Body of pancreas (tissue), 4 donors: Measurements from ENCODE around the gene PTPRN2. TPM values are rescaled to one million over a fixed set of nuclear protein-coding genes. Genes with fewer than 3 reads are reported as not detected.
"Not testable (repeated sequence)": the region's sequence is repeated elsewhere in the genome, so short reads cannot be mapped to it uniquely, and the experiment has no call there.

Source experiments
- ATAC-seq: fragments of 150-250 bp; one replicate; pipeline ENCODE4 v1.9.1; 2016
- DNase-seq, 4 donors: peaks; one replicate each; pipeline ENCODE4 v3.0.0-alpha.2; 2019
- H3K27ac ChIP-seq, 4 donors: fragments of 200-600 bp; sonication (generic); 1 replicate in 3 of 4; 2 replicates in 1 of 4; pipeline versions ENCODE4 v1.5.1 to v1.6.1; 2016 to 2019; ENCODE audit warnings: mild to moderate bottlenecking in 1 of 4, mixed read lengths in 1 of 4, moderate library complexity in 1 of 4
- H3K27me3 ChIP-seq, 2 donors: fragments of 200-600 bp; sonication (generic); one replicate each; pipeline ENCODE4 v1.6.0; 2016; ENCODE audit warnings: mild to moderate bottlenecking in 1 of 2
- H3K36me3 ChIP-seq, 2 donors: fragments of 200-600 bp; sonication (generic); replicated peaks in 1 of 2; 2 replicates each; pipeline ENCODE4 v1.5.1; 2016; ENCODE audit warnings: low read depth in 2 of 2; ENCODE audit not compliant: insufficient read depth in 1 of 2
- H3K4me1 ChIP-seq: fragments of 200-600 bp; sonication (generic); one replicate; pipeline ENCODE4 v1.6.0; 2016
- H3K4me3 ChIP-seq, 2 donors: fragments of 200-600 bp; sonication (generic); 1 replicate in 1 of 2; 2 replicates in 1 of 2; pipeline ENCODE4 v1.5.1; 2016 to 2019
- H3K9me3 ChIP-seq, 3 donors: fragments of 200-600 bp; sonication (generic); 1 replicate in 2 of 3; 2 replicates in 1 of 3; pipeline ENCODE4 v1.5.1; 2016
- POLR2A ChIP-seq, 3 donors: fragments of 450-650 bp; IDR thresholded peaks; one replicate each; pipeline ENCODE4 v1.6.1; 2016; ENCODE audit warnings: antibody characterized with exemption in 3 of 3, mild to moderate bottlenecking in 2 of 3
- WGBS, 2 donors: methylation state at CpG; one replicate each; pipeline ENCODE4 v1.1.5; 2017; 5-methylcytosine and 5-hydroxymethylcytosine counted together
- intact Hi-C: fragments of 100-400 bp; cut with DNase I; formaldehyde crosslinking; loops from one replicate; pipeline ENCODE4 v1.15.1; 2023
- total RNA-seq, 2 donors: library from RNA; depleted of rRNA; stranded (reverse); fragments of >200 nt; gene quantifications; one replicate each; pipeline ENCODE4 v1.1.0, GENCODE V29; 2016
- TF ChIP-seq, protein P1 (sequence below), 7 experiments: fragments of 450-650 bp in 4 of 7; fragments of 200-600 bp in 3 of 7; sonication (generic) in 3 of 7; IDR thresholded peaks; one replicate each; pipeline ENCODE4 v1.5.1; 2016 to 2019; ENCODE audit warnings: antibody characterized with exemption in 7 of 7

The PTPRN2 gene
- total RNA-seq, 2 donors from 2014 or later = 31.6 to 76.1 TPM

DNA sequence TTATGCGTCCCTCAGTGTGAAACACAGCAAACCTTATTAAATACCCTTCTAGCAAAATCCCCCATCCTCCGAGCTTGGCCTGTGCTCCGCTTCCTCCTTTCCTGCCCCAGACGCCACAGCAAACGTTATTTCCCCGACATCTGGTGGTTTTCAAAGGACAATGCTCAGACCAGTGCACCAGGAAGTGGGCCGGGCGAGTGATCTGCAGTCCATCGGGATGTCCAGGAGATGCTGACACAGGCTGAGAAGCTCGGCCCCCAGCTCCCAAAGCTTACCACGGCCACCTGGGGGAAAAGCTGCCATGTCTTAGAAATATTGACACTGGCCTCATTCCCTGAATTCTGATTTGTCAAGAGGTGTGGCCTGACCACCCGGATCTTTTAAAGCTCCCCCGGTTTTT, 129.5 kb downstream of the PTPRN2 start:
- Histone ChIP-seq H3K9me3 (no peaks in the 10 kb centered on the region), H3K27ac (no peak overlapping the region), H3K36me3 (no peaks in the 10 kb centered on the region), H3K27me3 (no peaks in the 10 kb centered on the region), H3K4me3 (no peak overlapping the region), H3K4me1 (no peaks in the 10 kb centered on the region)
- ATAC-seq (no peak), DNase-seq (no peak)
- intact Hi-C loops = no loop called here
- WGBS, 2 donors = 66 to 84% methylated on average over 13 of the region's 13 CpGs
- TF ChIP-seq, protein P1, sequence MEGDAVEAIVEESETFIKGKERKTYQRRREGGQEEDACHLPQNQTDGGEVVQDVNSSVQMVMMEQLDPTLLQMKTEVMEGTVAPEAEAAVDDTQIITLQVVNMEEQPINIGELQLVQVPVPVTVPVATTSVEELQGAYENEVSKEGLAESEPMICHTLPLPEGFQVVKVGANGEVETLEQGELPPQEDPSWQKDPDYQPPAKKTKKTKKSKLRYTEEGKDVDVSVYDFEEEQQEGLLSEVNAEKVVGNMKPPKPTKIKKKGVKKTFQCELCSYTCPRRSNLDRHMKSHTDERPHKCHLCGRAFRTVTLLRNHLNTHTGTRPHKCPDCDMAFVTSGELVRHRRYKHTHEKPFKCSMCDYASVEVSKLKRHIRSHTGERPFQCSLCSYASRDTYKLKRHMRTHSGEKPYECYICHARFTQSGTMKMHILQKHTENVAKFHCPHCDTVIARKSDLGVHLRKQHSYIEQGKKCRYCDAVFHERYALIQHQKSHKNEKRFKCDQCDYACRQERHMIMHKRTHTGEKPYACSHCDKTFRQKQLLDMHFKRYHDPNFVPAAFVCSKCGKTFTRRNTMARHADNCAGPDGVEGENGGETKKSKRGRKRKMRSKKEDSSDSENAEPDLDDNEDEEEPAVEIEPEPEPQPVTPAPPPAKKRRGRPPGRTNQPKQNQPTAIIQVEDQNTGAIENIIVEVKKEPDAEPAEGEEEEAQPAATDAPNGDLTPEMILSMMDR (IDR thresholded peaks at IDR 0.05) = no peak
- no peak for TF ChIP-seq POLR2A (IDR thresholded peaks at IDR 0.05)

DNA sequence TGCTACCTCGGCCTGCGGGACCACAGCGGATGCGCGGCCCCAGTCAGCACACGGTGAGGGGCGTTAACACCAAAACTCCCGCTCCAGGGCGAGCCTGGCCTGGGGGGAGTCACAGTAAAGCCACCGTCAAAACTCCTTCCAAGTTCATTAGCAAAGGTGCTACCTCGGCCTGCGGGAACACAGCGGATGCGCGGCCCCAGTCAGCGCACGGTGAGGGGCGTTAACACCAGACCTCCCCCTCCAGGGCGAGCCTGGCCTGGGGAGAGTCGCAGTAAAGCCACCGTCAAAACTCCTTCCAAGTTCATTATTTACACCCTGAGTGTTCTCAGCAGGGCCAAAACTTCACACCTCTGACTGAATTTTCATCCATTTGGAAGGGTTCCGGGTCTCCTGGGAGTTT, 130.0 kb downstream of the PTPRN2 start:
- 78 to 81% methylated on average over 16 to 22 of the region's 22 CpGs for WGBS, 2 donors
- DNase-seq, intact Hi-C loops: not testable (repeated sequence)

DNA sequence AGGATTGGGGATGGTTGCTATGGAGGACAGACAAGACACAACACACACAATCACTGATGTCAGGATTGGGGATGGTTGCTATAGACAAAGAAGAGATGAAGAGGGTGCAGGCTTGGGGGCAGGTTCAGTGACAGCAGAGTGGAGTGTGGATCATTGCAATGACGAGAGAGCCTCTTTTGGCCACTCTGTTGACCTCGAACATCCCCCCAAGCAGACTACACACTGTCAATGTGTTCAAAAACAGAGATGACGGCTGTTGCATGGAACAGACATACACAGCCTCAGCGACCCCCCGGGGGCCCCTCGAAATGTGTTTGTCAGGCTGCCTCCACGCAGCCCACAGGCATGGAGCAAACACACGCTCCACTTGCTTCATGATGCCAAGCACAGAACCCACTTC, 133.0 kb downstream of the PTPRN2 start:
- no peak for ATAC-seq

More for the DNA sequence above, 130.0 kb downstream of the PTPRN2 start:
- not testable (repeated sequence) for H3K4me1 ChIP-seq, H3K36me3 ChIP-seq, H3K9me3 ChIP-seq, H3K4me3 ChIP-seq, ATAC-seq, H3K27ac ChIP-seq, H3K27me3 ChIP-seq

DNA sequence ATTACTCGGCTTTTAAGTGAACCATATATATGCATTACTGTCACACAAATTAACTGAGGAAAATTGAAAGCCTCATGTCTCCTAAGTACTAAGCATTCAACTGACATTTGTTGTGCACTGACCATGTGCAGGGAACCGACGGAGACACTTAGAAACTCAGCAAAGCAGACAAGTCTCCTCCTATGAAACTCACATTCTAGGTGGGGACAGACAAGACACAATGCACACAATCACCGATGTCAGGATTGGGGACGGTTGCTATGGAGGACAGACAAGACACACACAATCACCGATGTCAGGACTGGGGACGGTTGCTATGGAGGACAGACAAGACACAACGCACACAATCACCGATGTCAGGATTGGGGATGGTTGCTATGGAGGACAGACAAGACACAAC, 134.0 kb downstream of the PTPRN2 start:
- intact Hi-C loops = no loop called here
- WGBS, 2 donors = 83 to 88% methylated on average over 5 to 9 of the region's 9 CpGs

More for the DNA sequence above, 133.0 kb downstream of the PTPRN2 start:
- no peak overlapping the region for H3K4me3 ChIP-seq
- intact Hi-C loops = no loop called here
- H3K9me3 ChIP-seq = no peaks in the 10 kb centered on the region
- H3K27ac ChIP-seq = no peak overlapping the region
- TF ChIP-seq, protein P1 (IDR thresholded peaks at IDR 0.05) = no peak
- TF ChIP-seq POLR2A (IDR thresholded peaks at IDR 0.05) = no peak
- no peaks in the 10 kb centered on the region for H3K36me3 ChIP-seq
- no peak for DNase-seq
- 91 to 94% methylated on average over 7 to 8 of the region's 8 CpGs for WGBS, 2 donors
- no peaks in the 10 kb centered on the region for H3K4me1 ChIP-seq
- no peaks in the 10 kb centered on the region for H3K27me3 ChIP-seq

DNA sequence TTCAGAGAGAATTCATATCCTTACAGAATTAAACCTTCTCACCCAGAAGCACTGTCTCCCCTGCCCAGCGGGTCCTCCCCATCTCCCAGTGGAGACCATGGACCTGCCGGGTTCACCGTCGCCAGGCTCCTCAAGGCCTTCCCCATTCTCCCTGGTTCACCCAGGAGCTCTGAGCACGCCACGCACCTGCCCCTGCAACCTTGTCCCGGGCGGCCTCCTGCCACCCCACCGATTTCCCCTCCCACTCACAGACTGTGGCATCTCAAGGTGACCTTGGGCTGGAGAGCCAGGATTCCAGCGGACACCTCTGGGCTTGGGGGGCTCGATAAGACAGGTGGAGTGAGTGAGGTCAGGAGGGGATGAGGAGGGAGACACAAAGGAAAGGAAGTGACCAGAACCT, 135.3 kb downstream of the PTPRN2 start:
- DNase-seq = no peak
- Histone ChIP-seq H3K27ac (no peak overlapping the region), H3K36me3 (no peaks in the 10 kb centered on the region), H3K4me3 (no peak overlapping the region), H3K4me1 (peaks cover 5% of the 10 kb centered on the region), H3K9me3 (no peaks in the 10 kb centered on the region), H3K27me3 (no peaks in the 10 kb centered on the region)
- TF ChIP-seq, protein P1 (IDR thresholded peaks at IDR 0.05) = no peak
- no peak for TF ChIP-seq POLR2A (IDR thresholded peaks at IDR 0.05)
- ATAC-seq = no peak
- intact Hi-C loops = no loop called here
- WGBS, 2 donors = 86 to 92% methylated on average over 11 of the region's 11 CpGs

More for the DNA sequence above, 134.0 kb downstream of the PTPRN2 start:
- no peak for ATAC-seq
- H3K27ac ChIP-seq = no peak overlapping the region
- H3K4me1 ChIP-seq = no peaks in the 10 kb centered on the region
- H3K36me3 ChIP-seq = no peaks in the 10 kb centered on the region
- TF ChIP-seq, protein P1 (IDR thresholded peaks at IDR 0.05) = no peak
- no peak for TF ChIP-seq POLR2A (IDR thresholded peaks at IDR 0.05)
- H3K4me3 ChIP-seq = no peak overlapping the region
- no peak for DNase-seq
- no peaks in the 10 kb centered on the region for H3K9me3 ChIP-seq
- no peaks in the 10 kb centered on the region for H3K27me3 ChIP-seq
